GM20000 (cell line): ENCODE measurements around the gene RAPH1.

Source experiments
- DNase-seq: peaks from one replicate; pipeline ENCODE4 v3.0.0; 2012; ENCODE audit warnings: low spot score
- CTCF ChIP-seq: IDR thresholded peaks from 2 replicates; pipeline ENCODE4 v1.5.1; 2012; ENCODE audit warnings: mild to moderate bottlenecking, control low read depth; ENCODE audit errors: extremely low read depth, missing control alignments

Gene RAPH1

GRCh38 chr2:203361495-203361894 is 173.6 kb downstream of the RAPH1 start:
- DNase-seq = no peak
- no peak for TF ChIP-seq CTCF

GRCh38 chr2:203360833-203361430 is 174.2 kb downstream of the RAPH1 start:
- TF ChIP-seq CTCF = no peak
- peak; percentile 22 for DNase-seq

- TF ChIP-seq CTCF = no peak
These were observed 175.7 kb downstream of the RAPH1 start for GRCh38 chr2:203359450-203359849.

GRCh38 chr2:203354966-203355365 is 180.1 kb downstream of the RAPH1 start:
- DNase-seq = no peak
- no peak for TF ChIP-seq CTCF

More at GRCh38 chr2:203359450-203359849, 175.7 kb downstream of the RAPH1 start:
- DNase-seq = no peak

GRCh38 chr2:203352604-203353255 is 182.4 kb downstream of the RAPH1 start:
- no peak for DNase-seq
- no peak for TF ChIP-seq CTCF

- no peak for DNase-seq
- TF ChIP-seq CTCF = no peak
These were observed 187.7 kb downstream of the RAPH1 start for GRCh38 chr2:203347375-203347774.

GRCh38 chr2:203346612-203347011 is 188.5 kb downstream of the RAPH1 start:
- TF ChIP-seq CTCF = no peak

More at GRCh38 chr2:203346612-203347011, 188.5 kb downstream of the RAPH1 start:
- no peak for DNase-seq
